ENCODE data around the gene GCN1.

DNA sequence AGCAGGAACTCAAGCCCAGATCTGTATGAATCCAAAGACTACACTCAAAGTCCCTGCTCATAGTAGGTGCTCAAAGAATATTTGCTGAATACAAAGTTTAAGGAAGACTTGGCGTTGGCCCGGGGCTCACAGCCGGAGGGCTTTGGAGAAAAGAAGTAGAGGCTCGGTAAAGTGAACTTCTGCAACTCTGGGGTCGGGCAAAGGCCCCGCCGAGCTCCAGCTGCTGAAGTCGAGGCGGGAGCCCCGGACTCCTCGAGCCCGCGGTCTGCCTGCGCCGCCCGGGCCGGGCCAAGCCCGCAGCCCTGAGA, 335 bp downstream of the GCN1 start:
- no peak for TF ChIP-seq KLF16 (tag by site-specific recombination; IDR thresholded peaks at IDR 0.05)
- TF ChIP-seq, protein P1, sequence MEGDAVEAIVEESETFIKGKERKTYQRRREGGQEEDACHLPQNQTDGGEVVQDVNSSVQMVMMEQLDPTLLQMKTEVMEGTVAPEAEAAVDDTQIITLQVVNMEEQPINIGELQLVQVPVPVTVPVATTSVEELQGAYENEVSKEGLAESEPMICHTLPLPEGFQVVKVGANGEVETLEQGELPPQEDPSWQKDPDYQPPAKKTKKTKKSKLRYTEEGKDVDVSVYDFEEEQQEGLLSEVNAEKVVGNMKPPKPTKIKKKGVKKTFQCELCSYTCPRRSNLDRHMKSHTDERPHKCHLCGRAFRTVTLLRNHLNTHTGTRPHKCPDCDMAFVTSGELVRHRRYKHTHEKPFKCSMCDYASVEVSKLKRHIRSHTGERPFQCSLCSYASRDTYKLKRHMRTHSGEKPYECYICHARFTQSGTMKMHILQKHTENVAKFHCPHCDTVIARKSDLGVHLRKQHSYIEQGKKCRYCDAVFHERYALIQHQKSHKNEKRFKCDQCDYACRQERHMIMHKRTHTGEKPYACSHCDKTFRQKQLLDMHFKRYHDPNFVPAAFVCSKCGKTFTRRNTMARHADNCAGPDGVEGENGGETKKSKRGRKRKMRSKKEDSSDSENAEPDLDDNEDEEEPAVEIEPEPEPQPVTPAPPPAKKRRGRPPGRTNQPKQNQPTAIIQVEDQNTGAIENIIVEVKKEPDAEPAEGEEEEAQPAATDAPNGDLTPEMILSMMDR (tag by site-specific recombination; IDR thresholded peaks at IDR 0.05), result no peak
- no peak for TF ChIP-seq ZNF24 (tag by site-specific recombination; IDR thresholded peaks at IDR 0.05)
- no peak for TF ChIP-seq HOXD13 (CRISPR knock-in tag; IDR thresholded peaks at IDR 0.05; ENCODE audit: borderline replicate concordance)
